NCI-H2196 treated with DMSO at 0.1 percent for 48 hours (cell line): Measurements from ENCODE around the gene COPS7A.
A peak's percentile ranks its signal among the peaks of the same experiment; 100 is the strongest.

Source experiments
- DNase-seq: peaks from one replicate; lab custom pipeline; 2025; ENCODE audit not compliant: unreplicated experiment; lab: John Stamatoyannopoulos, UW

The COPS7A gene

GRCh38 chr12:6750506-6750905, 26.7 kb downstream of the COPS7A start:
- no peak for DNase-seq

- no peak for DNase-seq
Observed at GRCh38 chr12:6751767-6752166, 27.9 kb downstream of the COPS7A start.

DNA sequence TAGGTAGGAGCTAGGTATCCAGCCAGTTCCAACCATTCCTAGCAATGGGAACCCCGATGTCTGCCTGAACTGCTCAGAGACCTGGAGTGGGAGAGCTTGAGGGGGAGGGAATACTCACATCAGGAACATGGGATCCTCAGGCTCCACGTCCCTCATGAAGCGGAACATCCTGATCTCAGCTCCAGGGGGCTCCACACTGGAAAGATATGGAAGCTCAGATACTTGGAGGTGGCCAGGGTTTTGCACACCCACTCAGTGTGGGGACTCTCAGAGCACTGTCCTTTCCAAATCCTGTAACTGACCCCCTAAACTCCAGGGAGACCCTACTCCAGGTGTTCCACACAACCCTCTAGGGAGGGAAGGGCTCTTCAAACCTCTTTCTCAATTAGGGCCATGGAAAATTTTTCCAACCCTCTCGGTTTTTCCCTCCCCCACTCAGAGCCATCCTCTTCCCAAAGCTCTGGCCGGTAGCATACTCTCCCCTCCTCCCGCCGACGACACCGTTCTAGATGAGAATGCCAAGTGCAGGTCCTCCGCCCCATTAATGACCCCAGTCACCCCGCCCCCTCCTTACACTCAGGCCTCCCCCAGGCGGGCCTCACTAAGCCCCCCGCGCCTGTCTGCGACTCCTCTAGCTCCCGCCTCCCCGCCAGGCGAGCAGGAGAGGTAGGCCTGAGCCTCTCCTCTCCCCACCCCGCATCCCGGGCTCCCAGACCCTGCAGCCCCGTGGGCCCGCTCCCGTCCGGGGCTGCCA, 28.5 kb downstream of the COPS7A start:
- DNase-seq: no peak

GRCh38 chr12:6752921-6753771, 29.3 kb downstream of the COPS7A start, which contains the start of gene MLF2:
Gene MLF2 (minus strand): TSS chr12:6753141. CDS start chr12:6752334, 807 bp downstream.
- DNase-seq: peak; percentile 77

- DNase-seq: no peak
Observed at GRCh38 chr12:6753772-6754356, 30.0 kb downstream of the COPS7A start.

GRCh38 chr12:6754411-6754810, 30.6 kb downstream of the COPS7A start:
- no peak for DNase-seq

GRCh38 chr12:6757028-6757690, 33.3 kb downstream of the COPS7A start:
- DNase-seq: no peak

GRCh38 chr12:6758506-6759095, 34.8 kb downstream of the COPS7A start:
- DNase-seq: no peak

- DNase-seq: no peak
Observed at GRCh38 chr12:6759741-6760140, 35.9 kb downstream of the COPS7A start.

DNA sequence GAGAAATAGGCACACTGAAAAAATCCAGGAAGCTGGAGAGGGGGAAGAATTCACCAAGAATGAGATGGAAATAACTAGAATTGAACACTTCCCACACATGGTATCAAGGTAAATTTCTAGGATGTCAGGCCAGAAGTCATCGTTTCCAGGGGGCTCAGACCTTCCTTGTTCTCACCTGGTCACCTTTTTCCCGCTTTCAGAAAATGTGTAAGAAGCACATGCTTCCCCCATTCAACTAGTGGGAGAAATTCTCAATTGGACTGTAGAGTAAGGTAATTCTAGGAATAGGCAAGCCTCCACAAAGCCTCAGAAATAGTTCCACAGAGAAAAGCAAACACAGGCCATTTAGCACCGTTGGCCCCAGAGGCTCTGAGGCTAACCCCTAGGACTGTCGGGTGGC, 39.5 kb downstream of the COPS7A start:
- DNase-seq: no peak

GRCh38 chr12:6764011-6764828, 40.4 kb downstream of the COPS7A start:
- DNase-seq: peak; percentile 91

DNA sequence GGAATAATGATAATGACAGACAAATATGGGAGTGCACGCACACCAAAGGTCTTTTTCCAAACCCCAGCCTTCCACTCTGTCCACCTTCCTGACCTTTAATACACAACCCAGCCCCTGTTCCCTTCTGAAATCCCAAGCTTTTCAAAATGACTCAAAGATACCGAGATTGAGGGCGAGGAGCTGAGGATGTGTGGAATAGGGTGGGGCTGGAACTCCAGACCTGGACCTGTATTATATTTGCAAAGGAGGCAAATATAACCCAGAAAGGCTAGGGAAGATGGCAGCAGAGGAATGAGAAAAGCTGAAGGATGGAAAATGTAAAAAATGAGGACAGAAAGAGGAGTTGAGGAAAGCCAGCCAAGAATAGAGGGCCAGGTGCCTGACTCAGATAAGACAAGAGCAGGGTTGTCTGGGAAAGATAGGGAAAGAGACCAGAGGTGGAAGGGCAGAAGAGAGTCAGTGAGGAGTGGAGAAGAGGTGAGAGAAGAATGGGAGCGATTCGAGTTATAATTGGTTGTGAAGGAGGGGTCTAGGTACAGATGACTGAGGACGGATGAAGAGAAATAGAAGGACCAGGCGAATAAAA, 41.3 kb downstream of the COPS7A start:
- peak; percentile 14 for DNase-seq

DNA sequence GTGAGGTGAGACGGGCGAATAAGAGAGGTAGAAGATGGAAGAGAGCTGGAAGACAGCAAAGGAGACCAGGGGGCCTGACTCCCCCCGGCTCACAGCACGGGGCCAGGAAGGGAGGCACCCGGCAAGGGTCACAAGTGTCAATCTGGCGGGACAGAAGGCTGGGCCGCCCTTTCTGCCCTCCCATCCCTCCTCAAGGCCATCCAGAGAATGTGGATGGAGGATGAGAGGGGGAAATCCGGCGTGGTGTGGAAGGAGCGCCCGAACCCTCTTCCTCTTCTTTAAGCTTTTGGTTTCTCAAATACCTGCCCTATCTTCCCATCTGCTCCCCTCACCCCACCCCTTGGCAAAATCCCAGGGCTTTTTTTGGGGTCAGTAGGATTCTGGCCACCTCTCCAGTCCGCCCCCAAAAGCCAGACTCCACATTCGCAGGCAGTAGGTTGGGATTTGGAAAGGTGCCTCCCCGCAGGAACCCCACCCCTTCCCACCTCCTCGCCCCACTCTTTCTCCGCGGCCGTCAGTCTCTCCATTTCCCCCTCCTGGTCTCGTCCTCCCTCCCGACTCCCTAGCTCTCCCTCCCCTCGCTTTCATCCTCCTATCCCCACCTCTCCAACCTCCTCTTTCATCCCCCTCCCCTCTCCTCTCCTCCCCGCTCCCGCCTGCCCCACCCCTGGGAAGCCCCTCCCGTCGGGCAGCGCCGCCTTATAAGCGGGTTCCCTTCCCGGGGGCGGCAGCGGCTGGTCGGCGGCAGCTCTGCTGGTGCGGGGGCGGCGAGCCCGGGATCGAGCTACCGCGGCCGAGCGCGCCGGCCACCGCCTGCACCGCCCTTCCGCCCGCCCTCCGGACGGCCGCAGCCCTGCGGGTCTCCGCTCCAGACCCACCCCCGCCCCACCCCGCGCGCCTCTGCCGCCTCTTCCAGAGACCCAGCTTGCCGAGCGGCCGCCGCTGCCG, 42.1 kb downstream of the COPS7A start, which contains the start of gene PTMS:
PTMS (plus strand) TSS at position 730 of the 948 bp plus-strand sequence. CDS start 343 bp downstream, outside the sequence.
- peak; percentile 75 for DNase-seq

- DNase-seq: no peak
Observed at GRCh38 chr12:6766651-6767349, 43.0 kb downstream of the COPS7A start.

- no peak for DNase-seq
Observed at GRCh38 chr12:6767353-6768319, 43.8 kb downstream of the COPS7A start.

GRCh38 chr12:6768437-6768914, 44.6 kb downstream of the COPS7A start:
- no peak for DNase-seq
